GM12878 (cell line): ENCODE results near the gene RIC3. TPM values are rescaled to one million over a fixed set of nuclear protein-coding genes. Genes with fewer than 3 reads are reported as not detected.

ENCODE experiments used
- ATAC-seq: fragments of 200-7000 bp; cut with Tn5 transposase; 3 replicates; pipeline ENCODE4 v1.9.1; 2020; ENCODE audit warnings: mild to moderate bottlenecking, moderate library complexity
- BruUV-seq: library from RNA; stranded (reverse); fragments of 400-500 nt; replicated peaks from 2 replicates; lab custom pipeline; 2021; lab: Mats Ljungman, UMichigan
- CTCF ChIA-PET: fragments of 300-600 bp; sonication (Branson Sonifier 250); formaldehyde crosslinking; extraction: SDS; loops from one replicate; lab custom pipeline; 2021; ENCODE audit warnings: inconsistent platforms; lab: Yijun Ruan, JAX
- POLR2A ChIA-PET: fragments of 350-600 bp; formaldehyde crosslinking; extraction: SDS; loops from one replicate; lab custom pipeline; 2021; ENCODE audit warnings: inconsistent platforms; lab: Charles Lee
- RAD21 ChIA-PET: fragments of 300-600 bp; sonication (Branson Sonifier 250); formaldehyde crosslinking; loops from one replicate; lab custom pipeline; 2023; ENCODE audit warnings: antibody characterized with exemption; ENCODE audit not compliant: unreplicated experiment; lab: Charles Lee
- SMC1A ChIA-PET: fragments of 300-600 bp; sonication (Branson Sonifier 250); formaldehyde crosslinking; loops from one replicate; lab custom pipeline; 2023; ENCODE audit not compliant: unreplicated experiment, uncharacterized antibody; lab: Charles Lee
- DNase-seq: peaks from one replicate; pipeline ENCODE4 v3.0.0-alpha.2; 2011; ENCODE audit warnings: low read depth, low spot score
- FAIRE-seq: peaks from 3 replicates; lab custom pipeline; 2011; peaks lifted over from hg19 to GRCh38; lab: Jason Lieb, UNC
- H2AFZ ChIP-seq: 2 replicates; pipeline ENCODE4 v1.6.0; 2011; ENCODE audit warnings: low read depth, low read length, control low read depth; ENCODE audit not compliant: control insufficient read depth
- H3K27ac ChIP-seq: 2 replicates; pipeline ENCODE4 v1.5.1; 2011; ENCODE audit warnings: control low read depth; ENCODE audit not compliant: control insufficient read depth, insufficient read depth
- H3K27me3 ChIP-seq, 2 experiments: replicated peaks in 1 of 2; 2 replicates each; pipeline versions ENCODE4 v1.6.0 to v1.6.1; 2011; ENCODE audit warnings: low read length in 1 of 2; ENCODE audit not compliant: control insufficient read depth in 2 of 2, insufficient read depth in 2 of 2
- H3K36me3 ChIP-seq, 2 experiments: 2 replicates each; pipeline ENCODE4 v1.5.1; 2011; ENCODE audit warnings: low read length in 1 of 2; ENCODE audit not compliant: control insufficient read depth in 2 of 2, insufficient read depth in 2 of 2
- H3K4me1 ChIP-seq: 2 replicates; pipeline ENCODE4 v1.6.1; 2011; ENCODE audit warnings: mild to moderate bottlenecking, low read length, moderate library complexity, mixed read lengths; ENCODE audit not compliant: control insufficient read depth, insufficient read depth
- H3K4me2 ChIP-seq: 2 replicates; pipeline ENCODE4 v1.6.0; 2011; ENCODE audit warnings: control low read depth; ENCODE audit not compliant: control insufficient read depth, insufficient read depth
- H3K4me3 ChIP-seq: fragments of 200-600 bp; sonication (generic); 2 replicates; pipeline ENCODE4 v1.5.1; 2016
- H3K79me2 ChIP-seq: 2 replicates; pipeline ENCODE4 v1.6.0; 2011; ENCODE audit warnings: low read length; ENCODE audit not compliant: control insufficient read depth, insufficient read depth
- H3K9ac ChIP-seq: 2 replicates; pipeline ENCODE4 v1.8.0; 2011; ENCODE audit warnings: low read length, control low read depth, mixed read lengths; ENCODE audit not compliant: control insufficient read depth, insufficient read depth
- H3K9me3 ChIP-seq: replicated peaks from 3 replicates; pipeline ENCODE4 v1.5.1; 2011; ENCODE audit warnings: mild to moderate bottlenecking, low read length; ENCODE audit not compliant: control insufficient read depth, insufficient read depth
- H4K20me1 ChIP-seq: 2 replicates; pipeline ENCODE4 v1.6.0; 2011; ENCODE audit not compliant: control insufficient read depth, insufficient read depth
- BCL3 ChIP-seq: IDR thresholded peaks from 2 replicates; pipeline ENCODE4 v1.6.1; 2011; ENCODE audit warnings: borderline replicate concordance, low read depth, mild to moderate bottlenecking, moderate library complexity, low read length; ENCODE audit not compliant: insufficient read depth, poor library complexity, severe bottlenecking
- CEBPB ChIP-seq, 2 experiments: fragments of 150-350 bp in 1 of 2; IDR thresholded peaks; 2 replicates each; pipeline ENCODE4 v1.6.1; 2012 to 2014; ENCODE audit warnings: low read depth in 2 of 2, low read length in 2 of 2, borderline replicate concordance in 1 of 2, inconsistent platforms in 1 of 2
- CUX1 ChIP-seq: IDR thresholded peaks from 2 replicates; pipeline ENCODE4 v1.6.1; 2012; ENCODE audit warnings: improper control_type of control experiment, low read depth, low read length; ENCODE audit not compliant: insufficient replicate concordance
- GABPA ChIP-seq: IDR thresholded peaks from 2 replicates; pipeline ENCODE4 v1.6.1; 2014; ENCODE audit warnings: antibody characterized with exemption, low read depth, mild to moderate bottlenecking, inconsistent platforms
- IRF4 ChIP-seq: IDR thresholded peaks from 2 replicates; pipeline ENCODE4 v1.6.1; 2011; ENCODE audit warnings: low read depth, low read length
- NKRF ChIP-seq: fragments of 450-650 bp; conservative IDR thresholded peaks from 2 replicates; pipeline ENCODE4 v1.6.1; 2017; ENCODE audit warnings: mild to moderate bottlenecking, moderate library complexity
- NR2C1 ChIP-seq: fragments of 450-650 bp; IDR thresholded peaks from 2 replicates; pipeline ENCODE4 v1.6.1; 2017; ENCODE audit warnings: antibody characterized with exemption, mild to moderate bottlenecking, moderate library complexity
- RB1 ChIP-seq: fragments of 450-650 bp; formaldehyde crosslinking; IDR thresholded peaks from 2 replicates; pipeline ENCODE4 v1.6.1; 2017; ENCODE audit warnings: mild to moderate bottlenecking, borderline replicate concordance
- RCOR1 ChIP-seq: conservative IDR thresholded peaks from 2 replicates; pipeline ENCODE4 v1.6.1; 2012; ENCODE audit warnings: low read depth, low read length, improper control_type of control experiment
- WGBS: methylation state at CpG from one replicate; pipeline ENCODE4 v1.1.6; 2016; ENCODE audit warnings: low lambda C conversion rate; ENCODE audit not compliant: insufficient replicate concordance, insufficient coverage; ENCODE audit errors: missing lambda C conversion rate; 5-methylcytosine and 5-hydroxymethylcytosine counted together
- in situ Hi-C: fragments of 300-500 bp; cut with MboI; formaldehyde crosslinking; loops from 9 replicates; pipeline ENCODE4 v1.14.3; 2018; ENCODE audit warnings: mixed read lengths
- intact Hi-C: fragments of 100-400 bp; cut with micrococcal nuclease; formaldehyde crosslinking; loops from one replicate; pipeline ENCODE4 v1.14.2; 2022; ENCODE audit not compliant: unreplicated experiment
- polyA plus RNA-seq, 11 experiments: library from polyadenylated mRNA; depleted of rRNA in 4 of 11; unstranded in 6 of 11; stranded (reverse) in 5 of 11; fragments of >200 nt; fragmentation: Nextera tagmentation in 4 of 11; fragmentation: Illumina TruSeq in 1 of 11; extraction: Ambion mirVana in 4 of 11; extraction: Trizol in 1 of 11; gene quantifications; 1 replicate in 1 of 11; 2 replicates in 10 of 11; pipeline versions ENCODE4 v1.2.1 to v1.2.3, GENCODE V29; 2011 to 2016; ENCODE audit warnings: inconsistent platforms in 2 of 11, missing spikeins in 2 of 11, low read depth in 1 of 11
- total RNA-seq, 4 experiments: library from RNA; depleted of rRNA in 3 of 4; stranded (reverse); fragments of >200 nt in 3 of 4; fragmentation: Illumina TruSeq in 1 of 4; extraction: Trizol in 1 of 4; gene quantifications; 2 replicates each; pipeline versions ENCODE4 v1.2.1 to v1.2.3, GENCODE V29; 2013 to 2021

RIC3 gene
- total and polyA plus RNA-seq, 10 of the 15 experiments (the other 5 are each of a cell fraction or from before 2014, with no cell fraction given), result 0.90 to 8.9 (median 2.2) TPM

GRCh38 chr11:8060146-8060719 is 108.6 kb downstream of the RIC3 start:
- ATAC-seq, result no peak

More at GRCh38 chr11:8060146-8060719, 108.6 kb downstream of the RIC3 start:
- DNase-seq (no peak), FAIRE-seq (no peak)
- Histone ChIP-seq H3K27me3 (no peaks in the 10 kb centered on the region), H2AFZ (no peak overlapping the region), H3K79me2 (no peaks in the 10 kb centered on the region), H3K27ac (no peak overlapping the region), H3K4me2 (no peak overlapping the region), H3K9ac (no peak overlapping the region), H4K20me1 (no peaks in the 10 kb centered on the region), H3K9me3 (no peaks in the 10 kb centered on the region), H3K4me3 (no peak overlapping the region), H3K36me3 (no peaks in the 10 kb centered on the region), H3K4me1 (no peaks in the 10 kb centered on the region)
- in situ Hi-C loops, result no loop called here
- POLR2A ChIA-PET, result no interaction called here
- WGBS, result 28% methylated on average over 3 of the region's 3 CpGs
- SMC1A ChIA-PET, result no interaction called here
- RAD21 ChIA-PET, result no interaction called here
- BruUV-seq, result no TSS peak
- TF ChIP-seq RB1 (no peak), CEBPB (IDR thresholded peaks at IDR 0.05; ENCODE audit: borderline replicate concordance in 1 of 2, low read depth in 2 of 2, low read length in 2 of 2) (no peak), NR2C1 (no peak), GABPA (no peak), RCOR1 (no peak), BCL3 (no peak), NKRF (no peak), CUX1 (no peak), IRF4 (no peak)
- intact Hi-C loops, result no loop called here
- CTCF ChIA-PET, result interaction anchor here (0.6 to 1.4 kb wide), 3 partner anchors 10 to 39 kb away, joined by 5 read pairs; no protein-coding TSS in a partner anchor
